Aortic smooth muscle cell (primary cell): ENCODE results near the gene AQP11. TPM values are rescaled to one million over a fixed set of nuclear protein-coding genes. Genes with fewer than 3 reads are reported as not detected.

Source experiments
- total RNA-seq: library from RNA; depleted of rRNA; stranded (reverse); fragments of >200 nt; gene quantifications from 2 replicates; pipeline ENCODE4 v1.2.3, GENCODE V29; 2014

Gene AQP11, protein sequence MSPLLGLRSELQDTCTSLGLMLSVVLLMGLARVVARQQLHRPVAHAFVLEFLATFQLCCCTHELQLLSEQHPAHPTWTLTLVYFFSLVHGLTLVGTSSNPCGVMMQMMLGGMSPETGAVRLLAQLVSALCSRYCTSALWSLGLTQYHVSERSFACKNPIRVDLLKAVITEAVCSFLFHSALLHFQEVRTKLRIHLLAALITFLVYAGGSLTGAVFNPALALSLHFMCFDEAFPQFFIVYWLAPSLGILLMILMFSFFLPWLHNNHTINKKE
- 0.40 and 0.56 TPM in 2 replicates for total RNA-seq

DNA sequence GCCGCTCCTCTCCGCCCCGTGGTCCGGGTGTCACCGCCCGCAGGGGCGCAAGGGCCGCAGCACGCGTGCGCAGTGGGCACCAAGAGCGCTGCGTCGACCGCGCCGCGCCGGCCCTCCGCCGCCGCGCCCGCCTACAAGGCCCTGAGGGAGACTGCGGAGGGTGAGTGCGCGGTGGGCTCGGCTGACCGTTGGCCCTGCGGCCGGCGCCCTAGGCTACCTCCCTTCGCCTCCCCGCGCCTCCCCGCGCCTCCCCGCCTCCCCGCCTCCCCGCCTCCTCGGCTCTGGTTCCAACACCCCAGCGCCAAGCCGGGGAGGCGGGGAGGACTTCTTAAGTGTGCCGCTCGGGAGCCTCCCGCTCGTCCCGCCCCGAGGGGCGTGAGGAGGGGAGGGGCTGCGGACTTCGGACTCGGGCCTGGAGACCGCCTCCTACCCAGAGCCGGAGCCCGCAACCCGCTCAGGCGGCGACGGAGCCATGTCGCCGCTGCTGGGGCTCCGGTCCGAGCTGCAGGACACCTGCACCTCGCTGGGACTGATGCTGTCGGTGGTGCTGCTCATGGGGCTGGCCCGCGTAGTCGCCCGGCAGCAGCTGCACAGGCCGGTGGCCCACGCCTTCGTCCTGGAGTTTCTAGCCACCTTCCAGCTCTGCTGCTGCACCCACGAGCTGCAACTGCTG is at the start of gene AQP11:
Gene AQP11, plus strand, starts transcription at position 433 of the 673 bp plus-strand sequence. Its CDS starts 40 bp downstream, at position 473.

DNA sequence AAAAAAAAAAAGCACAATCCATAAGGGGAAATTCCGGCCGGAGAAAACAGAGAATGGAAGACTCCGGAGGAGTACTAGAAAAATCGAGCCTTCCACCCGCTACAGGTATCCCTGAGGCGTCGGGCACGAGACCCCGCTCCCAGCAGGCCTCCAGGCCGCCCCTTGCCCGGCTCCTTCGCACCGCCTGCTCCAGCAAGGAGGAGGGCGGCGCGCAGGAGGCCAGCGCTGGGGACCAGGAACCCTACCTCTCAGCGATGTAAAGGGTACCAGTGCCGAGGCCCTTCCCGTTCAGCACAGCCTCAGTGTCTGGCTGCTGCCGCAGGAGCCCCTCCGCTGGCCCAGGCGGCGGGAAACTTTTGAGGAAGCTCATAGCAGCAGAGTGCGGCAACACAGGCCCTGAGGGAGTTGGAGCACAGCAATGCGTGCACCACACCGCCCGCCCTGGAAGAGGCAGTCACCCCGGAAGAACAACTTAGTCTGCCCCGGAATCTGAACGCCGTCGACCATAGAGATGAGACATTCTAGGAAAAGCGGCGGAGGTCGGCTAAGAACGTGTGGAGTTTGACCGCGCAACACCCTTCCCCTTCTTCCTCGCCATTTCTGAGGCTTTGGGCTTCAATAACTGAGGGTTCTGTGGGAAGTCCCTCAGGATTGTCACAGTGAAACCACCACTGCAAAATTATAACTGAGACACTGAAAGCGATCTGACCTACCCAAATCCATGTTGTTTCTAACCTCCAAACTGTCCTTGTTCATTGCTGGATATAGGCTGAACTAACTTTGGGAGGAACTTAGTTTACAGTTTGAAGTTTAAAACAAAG is 47.8 kb downstream of the AQP11 start, which contains the start of gene CLNS1A:
Gene CLNS1A, minus strand, starts transcription at position 450 of the 821 bp plus-strand sequence. Its CDS starts 80 bp downstream, at position 370.

Other genes starting within 250 kb of the AQP11 start
- gene PAK1, start 115.9 kb upstream of the AQP11 start, total RNA-seq: 25.8 and 35.1 TPM in 2 replicates
- 119 and 144 TPM in 2 replicates for gene CLNS1A, start 47.8 kb downstream of the AQP11 start, total RNA-seq
- 39.9 and 46.7 TPM in 2 replicates for gene RSF1, start 230.8 kb downstream of the AQP11 start, total RNA-seq
- 116 and 166 TPM in 2 replicates for gene AAMDC, start 231.2 kb downstream of the AQP11 start, total RNA-seq